AG09319 (cell line): ENCODE results near the gene MRPL51.
A peak's percentile ranks its signal among the peaks of the same experiment; 100 is the strongest.

ENCODE experiments used
- DNase-seq: peaks from one replicate; pipeline ENCODE4 v3.0.0-alpha.2; 2010; ENCODE audit warnings: low read depth; ENCODE audit errors: extremely low read depth
- CTCF ChIP-seq: IDR thresholded peaks from 2 replicates; pipeline ENCODE4 v1.5.1; 2011; ENCODE audit warnings: low read depth, mild to moderate bottlenecking, inconsistent platforms, low read length, moderate library complexity

The MRPL51 gene

GRCh38 chr12:6534695-6534944 is 41.6 kb upstream of the MRPL51 start:
- DNase-seq: no peak
- no peak for TF ChIP-seq CTCF

GRCh38 chr12:6533923-6534694 is 41.0 kb upstream of the MRPL51 start, which contains the start of gene GAPDH:
GAPDH (plus strand) TSS chr12:6534517; CDS start chr12:6534833, 316 bp downstream.
- peak; percentile 94 for DNase-seq
- TF ChIP-seq CTCF: no peak

- DNase-seq: no peak
- no peak for TF ChIP-seq CTCF
Observed at GRCh38 chr12:6533653-6533922, 40.5 kb upstream of the MRPL51 start.

GRCh38 chr12:6532927-6533652 is 40.0 kb upstream of the MRPL51 start:
- DNase-seq: no peak

GRCh38 chr12:6532051-6532926 is 39.2 kb upstream of the MRPL51 start:
- peak; percentile 92 for DNase-seq
- TF ChIP-seq CTCF: no peak

More at GRCh38 chr12:6532927-6533652, 40.0 kb upstream of the MRPL51 start:
- no peak for TF ChIP-seq CTCF

GRCh38 chr12:6530576-6531260 is 37.7 kb upstream of the MRPL51 start:
- no peak for DNase-seq
- TF ChIP-seq CTCF: no peak
